Caki2 (cell line): Measurements from ENCODE around the gene MBD3L3. TPM values are rescaled to one million over a fixed set of nuclear protein-coding genes. Genes with fewer than 3 reads are reported as not detected.

Source experiments
- DNase-seq: peaks from one replicate; pipeline ENCODE4 v3.0.0-alpha.2; 2015; ENCODE audit warnings: low read depth
- in situ Hi-C: cut with HindIII; loops from 2 replicates; pipeline ENCODE4 v1.10.0; 2016; ENCODE audit warnings: low sequenced_read_pairs, low pct_unique_long_range_greater_than_20kb, mixed read lengths
- total RNA-seq: library from RNA; depleted of rRNA; stranded (reverse); fragments of >200 nt; shearing (Covaris generic); gene quantifications from 2 replicates; pipeline ENCODE4 v1.2.3, GENCODE V29; 2014; ENCODE audit warnings: low replicate concordance; rRNA removed

Gene MBD3L3
- total RNA-seq, 1 experiment from 2014 or later, result not detected

GRCh38 chr19:7010722-7011593 is 47.5 kb downstream of the MBD3L3 start:
- in situ Hi-C loops, result no loop called here
- DNase-seq, result no peak

- in situ Hi-C loops, result no loop called here
- no peak for DNase-seq
Observed at GRCh38 chr19:7007859-7008258, 50.6 kb downstream of the MBD3L3 start.

Other genes starting within 250 kb of the MBD3L3 start
- gene ADGRE1, start 171.1 kb downstream of the MBD3L3 start, total RNA-seq, result 11.4 and 15.0 TPM in 2 replicates
- not detected in 2 replicates for gene MBD3L2B, start 37.2 kb downstream of the MBD3L3 start, total RNA-seq
- not detected in 2 replicates for gene MBD3L5, start 28.1 kb downstream of the MBD3L3 start, total RNA-seq
- not detected in 2 replicates for gene MBD3L4, start 18.5 kb downstream of the MBD3L3 start, total RNA-seq
- gene MBD3L2, start 9.4 kb downstream of the MBD3L3 start, total RNA-seq, result not detected in 2 replicates
- 1.6 and 3.1 TPM in 2 replicates for gene ZNF557, start 11.0 kb upstream of the MBD3L3 start, total RNA-seq
- gene INSR, start 235.7 kb upstream of the MBD3L3 start, total RNA-seq, result 0.64 and 7.0 TPM in 2 replicates